ENCODE results near the gene GRIA4.
A peak's percentile ranks its signal among the peaks of the same experiment; 100 is the strongest.
"Not testable (repeated sequence)": the region's sequence is repeated elsewhere in the genome, so short reads cannot be mapped to it uniquely, and the experiment has no call there.

Gene GRIA4

DNA sequence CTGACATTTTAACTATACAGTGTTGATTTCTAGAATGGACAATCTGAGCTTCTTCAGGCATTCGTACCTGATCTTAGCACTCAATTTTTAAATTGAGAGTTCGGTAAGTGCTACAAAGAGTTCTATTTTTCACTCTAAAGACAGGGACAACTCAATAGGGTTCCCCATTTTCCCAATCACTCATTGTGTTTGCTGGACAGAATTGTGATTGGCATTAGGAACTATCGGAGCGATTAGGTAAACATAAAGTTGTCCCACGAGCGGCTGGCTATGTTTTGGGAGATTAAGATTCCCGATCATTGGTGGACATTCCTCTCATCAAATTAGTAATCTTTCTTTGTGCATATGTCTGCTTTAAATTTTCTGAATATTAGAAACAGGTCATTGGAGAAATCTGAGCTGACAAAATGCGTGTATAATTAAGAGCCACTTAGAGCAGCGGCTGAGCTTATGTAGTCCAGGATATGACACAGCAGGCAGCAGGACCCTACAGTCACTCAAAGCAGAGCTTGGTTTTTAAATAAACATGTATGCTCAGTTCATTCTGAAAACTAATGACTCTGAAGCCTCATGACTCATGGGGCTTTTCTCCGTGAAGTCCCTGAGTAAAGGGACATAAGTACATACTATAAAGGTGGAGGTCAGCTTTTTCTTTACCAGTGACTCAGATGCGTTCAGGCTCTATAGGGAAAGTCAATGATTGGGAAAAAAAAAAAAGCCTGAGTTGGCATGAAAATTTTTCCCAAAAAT lies 109.4 kb downstream of the GRIA4 start:
- no peak for DNase-seq

DNA sequence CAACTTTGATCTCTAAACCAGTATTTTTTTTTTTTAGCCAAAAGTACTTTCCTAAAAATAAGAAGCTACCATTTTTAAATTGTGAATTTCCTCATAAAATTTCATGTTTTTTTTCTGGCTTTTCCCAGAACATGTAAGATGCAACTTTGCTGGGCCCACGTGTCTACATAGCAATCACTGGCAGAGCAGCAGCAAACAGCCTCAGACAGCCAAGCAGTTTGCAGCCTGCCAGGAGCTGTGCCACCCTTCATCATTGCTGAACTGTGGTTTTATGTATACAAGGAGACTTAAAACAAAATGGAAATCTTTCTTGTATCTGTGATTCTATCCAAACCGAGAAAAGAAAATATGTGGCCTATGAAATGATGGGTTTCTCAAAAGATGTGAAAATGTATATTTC lies 110.2 kb downstream of the GRIA4 start:
- peak in 9 of 56 donors; percentile 2 to 20 (median 5) for DNase-seq

DNA sequence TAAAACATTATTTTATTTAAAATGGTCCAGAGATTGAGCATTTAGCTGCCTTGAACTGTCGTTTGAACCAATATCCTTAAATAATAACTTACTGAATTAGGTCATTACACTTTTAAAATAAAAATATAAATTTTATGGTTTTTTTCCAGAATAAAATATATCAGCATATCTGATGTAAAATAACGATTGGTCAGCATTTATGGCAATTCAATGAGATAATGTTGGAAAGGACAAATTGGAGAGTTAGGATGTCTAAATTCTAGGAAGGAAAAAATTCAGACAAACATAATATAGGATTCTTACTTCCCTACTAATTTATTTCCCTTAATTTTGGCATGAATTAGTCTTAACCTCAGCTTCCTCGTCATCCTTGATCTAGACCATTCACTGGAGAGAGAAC lies 113.4 kb downstream of the GRIA4 start:
- DNase-seq = no peak

- no peak for DNase-seq
These were observed 122.7 kb downstream of the GRIA4 start for GRCh38 chr11:105732611-105733010.

GRCh38 chr11:105734426-105734825 lies 124.6 kb downstream of the GRIA4 start:
- DNase-seq = no peak

DNA sequence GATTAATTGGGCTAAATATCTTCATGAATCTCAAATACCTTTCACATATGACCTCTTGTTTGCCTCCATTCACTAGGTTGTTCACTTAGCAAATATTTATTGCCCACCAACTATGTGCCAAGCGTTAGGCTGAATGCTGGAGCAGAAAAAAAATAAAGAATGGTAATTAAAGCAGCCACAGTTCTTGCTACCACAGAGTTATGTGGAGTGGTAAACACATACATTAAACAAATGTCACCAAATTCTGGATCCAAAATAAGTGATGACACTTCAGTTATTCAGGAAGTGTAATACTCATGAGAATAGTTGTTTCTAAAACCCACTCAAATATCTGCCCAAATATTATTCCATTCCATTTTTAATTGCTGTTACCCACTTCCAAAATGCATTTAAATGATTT lies 128.4 kb downstream of the GRIA4 start:
- no peak for DNase-seq

GRCh38 chr11:105738986-105739795 lies 129.3 kb downstream of the GRIA4 start:
- peak in 4 of 56 donors; percentile 1 to 11 (median 4) for DNase-seq

GRCh38 chr11:105740164-105740903 lies 130.5 kb downstream of the GRIA4 start:
- DNase-seq = no peak

GRCh38 chr11:105741488-105742020 lies 131.7 kb downstream of the GRIA4 start:
- DNase-seq = no peak

GRCh38 chr11:105754260-105754659 lies 144.4 kb downstream of the GRIA4 start:
- DNase-seq = no peak

GRCh38 chr11:105754716-105755115 lies 144.8 kb downstream of the GRIA4 start:
- no peak for DNase-seq

DNA sequence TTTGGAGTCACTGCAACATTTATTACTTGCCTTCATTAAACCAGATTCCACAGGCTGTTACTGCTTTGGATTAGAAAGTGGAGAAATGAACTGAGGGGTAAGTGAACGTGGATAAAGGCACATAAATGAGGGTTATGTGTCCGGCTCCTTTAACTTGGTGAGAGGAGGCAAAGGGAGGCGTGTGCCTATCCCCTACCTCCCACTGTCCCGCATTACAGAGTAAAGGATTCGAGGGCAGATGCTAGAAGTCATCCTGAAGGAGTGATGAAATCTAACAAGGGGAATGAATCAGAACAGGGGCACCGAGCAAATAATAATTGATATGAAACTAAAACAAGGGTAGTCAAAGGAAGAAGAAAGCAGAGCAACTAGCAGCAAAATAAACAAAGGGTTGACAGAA lies 147.2 kb downstream of the GRIA4 start:
- DNase-seq = no peak

GRCh38 chr11:105763594-105763993 lies 153.7 kb downstream of the GRIA4 start:
- DNase-seq = no peak

GRCh38 chr11:105767931-105768330 lies 158.1 kb downstream of the GRIA4 start:
- DNase-seq = no peak

- no peak for DNase-seq
These were observed 159.8 kb downstream of the GRIA4 start for GRCh38 chr11:105769627-105770026.

- DNase-seq = not testable (repeated sequence)
These were observed 163.6 kb downstream of the GRIA4 start for GRCh38 chr11:105773452-105773851.

- no peak for DNase-seq
These were observed 165.0 kb downstream of the GRIA4 start for GRCh38 chr11:105774899-105775298.

DNA sequence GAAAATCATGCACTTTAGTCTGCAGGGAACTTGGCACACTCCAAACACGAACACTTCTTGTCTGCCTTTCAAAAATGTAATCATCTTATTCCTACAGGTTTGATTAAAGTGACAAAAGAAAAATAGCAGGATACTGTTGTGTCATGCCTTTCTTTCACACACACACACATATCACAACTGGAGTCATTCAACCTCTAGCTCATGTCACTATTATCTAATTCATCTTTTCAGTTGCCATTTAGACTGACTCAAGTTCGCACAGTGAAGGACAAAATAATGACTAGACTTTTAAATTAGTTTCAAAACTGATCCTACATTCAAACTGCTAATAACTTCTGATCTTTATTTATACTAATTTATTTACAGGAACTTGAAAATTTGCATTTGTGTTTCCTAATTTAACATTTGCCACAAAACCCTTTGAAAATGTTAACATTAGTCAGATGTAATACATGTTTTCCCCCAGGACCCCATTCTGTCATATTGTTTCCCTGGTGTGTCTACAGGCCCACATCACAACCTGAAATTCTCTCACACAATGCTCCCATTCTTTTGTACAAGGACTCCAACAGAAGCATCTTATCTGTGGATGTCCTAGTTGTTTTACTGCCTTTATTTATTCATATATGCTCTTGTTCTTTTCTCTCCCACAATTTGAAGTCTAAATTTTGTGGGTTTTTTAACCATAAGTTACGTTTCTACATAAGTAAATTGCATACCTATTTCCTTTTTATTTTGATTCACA lies 171.1 kb downstream of the GRIA4 start:
- DNase-seq = no peak

GRCh38 chr11:105781807-105782206 lies 171.9 kb downstream of the GRIA4 start:
- no peak for DNase-seq

- DNase-seq = no peak
These were observed 173.3 kb downstream of the GRIA4 start for GRCh38 chr11:105783216-105783615.

- DNase-seq = not testable (repeated sequence)
These were observed 176.0 kb downstream of the GRIA4 start for GRCh38 chr11:105785850-105786249.

Data from amygdala (tissue), 56 donors.